GM10248 (cell line): ENCODE results near the gene VOPP1.

Source experiments
- CTCF ChIA-PET: fragments of 300-600 bp; sonication (Branson Sonifier 250); formaldehyde crosslinking; extraction: SDS; loops from one replicate; lab custom pipeline; 2021; ENCODE audit warnings: antibody characterized with exemption; lab: Yijun Ruan, JAX
- POLR2A ChIA-PET: fragments of 350-650 bp; sonication (Branson Sonifier 250); formaldehyde crosslinking; extraction: SDS; loops from one replicate; lab custom pipeline; 2020; ENCODE audit warnings: antibody characterized with exemption; lab: Yijun Ruan, JAX
- DNase-seq: peaks from one replicate; pipeline ENCODE4 v3.0.0; 2012; ENCODE audit errors: extremely low spot score
- CTCF ChIP-seq: IDR thresholded peaks from 2 replicates; pipeline ENCODE4 v1.5.1; 2012; ENCODE audit warnings: mild to moderate bottlenecking, low read depth; ENCODE audit errors: extremely low read depth, missing control alignments, control extremely low read depth

The VOPP1 gene

GRCh38 chr7:55500117-55500756 is 72.1 kb downstream of the VOPP1 start:
- POLR2A ChIA-PET, result no interaction called here

GRCh38 chr7:55499591-55499990 is 72.7 kb downstream of the VOPP1 start:
- no peak for TF ChIP-seq CTCF
- CTCF ChIA-PET, result interaction anchor here (1.2 kb wide), 1 partner anchor 8 kb away, joined by 4 read pairs; no protein-coding TSS in a partner anchor
- no peak for DNase-seq
- POLR2A ChIA-PET, result no interaction called here

More at GRCh38 chr7:55500117-55500756, 72.1 kb downstream of the VOPP1 start:
- no peak for DNase-seq
- CTCF ChIA-PET, result interaction anchor here (1.0 kb wide), 1 partner anchor 85 kb away, joined by 3 read pairs; no protein-coding TSS in a partner anchor
- no peak for TF ChIP-seq CTCF

GRCh38 chr7:55498770-55499169 is 73.5 kb downstream of the VOPP1 start:
- ChIA-PET CTCF (interaction anchor here (1.2 kb wide), 1 partner anchor 9 kb away, joined by 4 read pairs; no protein-coding TSS in a partner anchor), POLR2A (no interaction called here)
- DNase-seq, result no peak
- no peak for TF ChIP-seq CTCF

GRCh38 chr7:55498142-55498541 is 74.2 kb downstream of the VOPP1 start:
- ChIA-PET POLR2A (no interaction called here), CTCF (no interaction called here)
- no peak for DNase-seq
- no peak for TF ChIP-seq CTCF

- POLR2A ChIA-PET, result no interaction called here
- no peak for DNase-seq
- CTCF ChIA-PET, result interaction anchor here (1.9 kb wide), 1 partner anchor 11 kb away, joined by 5 read pairs; no protein-coding TSS in a partner anchor
- TF ChIP-seq CTCF, result no peak
Measured at GRCh38 chr7:55497521-55497920, 74.8 kb downstream of the VOPP1 start.

GRCh38 chr7:55496906-55497305 is 75.4 kb downstream of the VOPP1 start:
- no peak for TF ChIP-seq CTCF
- ChIA-PET POLR2A (no interaction called here), CTCF (interaction anchor here (1.9 kb wide), 1 partner anchor 12 kb away, joined by 5 read pairs; no protein-coding TSS in a partner anchor)

More at GRCh38 chr7:55496906-55497305, 75.4 kb downstream of the VOPP1 start:
- no peak for DNase-seq
